ENCODE measurements around the gene SIK1. TPM values are rescaled to one million over a fixed set of nuclear protein-coding genes. Genes with fewer than 3 reads are reported as not detected.

SIK1 gene
- total and polyA plus RNA-seq, 2 donors (not counting 3 experiments of a cell fraction or from before 2014, with no cell fraction given) = 0.59 to 3.3 TPM

DNA sequence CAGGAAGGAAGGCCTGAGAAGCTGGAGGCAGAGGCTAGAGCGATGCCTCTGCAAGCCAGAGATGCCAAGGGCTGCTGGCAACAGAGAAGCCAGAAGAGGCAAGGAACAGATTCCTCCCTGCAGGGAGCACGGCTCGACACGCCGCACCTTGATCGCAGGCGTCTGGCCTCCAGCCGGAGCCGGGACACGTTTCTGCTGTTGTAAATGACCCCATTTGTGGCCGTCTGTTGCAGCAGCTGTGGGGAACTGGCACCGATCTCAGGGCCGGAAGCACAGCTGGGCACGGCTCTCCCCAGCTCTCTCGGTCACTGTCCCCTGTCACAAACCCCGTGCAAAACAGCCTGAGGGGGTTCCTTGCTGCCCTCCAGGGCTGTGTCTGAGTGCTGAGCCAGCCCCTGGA lies 59.6 kb downstream of the SIK1 start:
- Histone ChIP-seq H2AFZ (ENCODE audit: low read depth, low read length) (no peak overlapping the region), H3K36me3 (ENCODE audit: control insufficient read depth in 2 of 2, extremely low read depth in 1 of 2, insufficient read depth in 2 of 2, low read length in 2 of 2) (no peaks in the 10 kb centered on the region), H3K27me3 (ENCODE audit: control insufficient read depth in 2 of 2, insufficient read depth in 2 of 2, low read length in 2 of 2) (peaks cover 0 to 1% of the 10 kb centered on the region in 2 experiments), H3K79me2 (ENCODE audit: control insufficient read depth, insufficient read depth, low read length) (no peaks in the 10 kb centered on the region), H3K4me1 (ENCODE audit: control insufficient read depth, extremely low read depth, insufficient read depth, low read length) (peaks cover 5% of the 10 kb centered on the region), H3K4me2 (ENCODE audit: insufficient read depth, low read length) (no peak overlapping the region), H3K27ac (ENCODE audit: insufficient read depth, low read depth, low read length) (no peak overlapping the region), H4K20me1 (replicated peaks; ENCODE audit: control insufficient read depth, extremely low read depth, insufficient read depth, low read length) (no peaks in the 10 kb centered on the region), H3K9ac (replicated peaks; ENCODE audit: extremely low read depth, insufficient read depth, low read length) (no peak overlapping the region), H3K9me3 (replicated peaks; ENCODE audit: control insufficient read depth, insufficient read depth, low read length) (no peaks in the 10 kb centered on the region), H3K9me1 (replicated peaks; ENCODE audit: control insufficient read depth, extremely low read depth, insufficient read depth, low read length) (no peaks in the 10 kb centered on the region), H3K4me3 (replicated peaks in 1 of 3; ENCODE audit: insufficient read depth in 1 of 3, low read depth in 1 of 3, low read length in 3 of 3) (no peak overlapping the region)
- BruUV-seq (replicated peaks) = no TSS peak
- dilution Hi-C loops (cut with MboI; ENCODE audit: extremely low pct_ligation_motif_present, low sequenced_read_pairs) (no loop called here), intact Hi-C loops (cut with micrococcal nuclease) (no loop called here)
- FAIRE-seq (no peak), DNase-seq (ENCODE audit: low read depth, low spot score) (no peak)
- TF ChIP-seq POLR2A (IDR thresholded peaks at IDR 0.05; ENCODE audit: low read depth, low read length) = no peak
- no peak for TF ChIP-seq EZH2 (IDR thresholded peaks at IDR 0.05; ENCODE audit: borderline replicate concordance, low read depth, low read length, severe bottlenecking)
- TF ChIP-seq FOS (IDR thresholded peaks at IDR 0.05; ENCODE audit: borderline replicate concordance, insufficient read depth, low read length) = no peak
- TF ChIP-seq, protein P1, sequence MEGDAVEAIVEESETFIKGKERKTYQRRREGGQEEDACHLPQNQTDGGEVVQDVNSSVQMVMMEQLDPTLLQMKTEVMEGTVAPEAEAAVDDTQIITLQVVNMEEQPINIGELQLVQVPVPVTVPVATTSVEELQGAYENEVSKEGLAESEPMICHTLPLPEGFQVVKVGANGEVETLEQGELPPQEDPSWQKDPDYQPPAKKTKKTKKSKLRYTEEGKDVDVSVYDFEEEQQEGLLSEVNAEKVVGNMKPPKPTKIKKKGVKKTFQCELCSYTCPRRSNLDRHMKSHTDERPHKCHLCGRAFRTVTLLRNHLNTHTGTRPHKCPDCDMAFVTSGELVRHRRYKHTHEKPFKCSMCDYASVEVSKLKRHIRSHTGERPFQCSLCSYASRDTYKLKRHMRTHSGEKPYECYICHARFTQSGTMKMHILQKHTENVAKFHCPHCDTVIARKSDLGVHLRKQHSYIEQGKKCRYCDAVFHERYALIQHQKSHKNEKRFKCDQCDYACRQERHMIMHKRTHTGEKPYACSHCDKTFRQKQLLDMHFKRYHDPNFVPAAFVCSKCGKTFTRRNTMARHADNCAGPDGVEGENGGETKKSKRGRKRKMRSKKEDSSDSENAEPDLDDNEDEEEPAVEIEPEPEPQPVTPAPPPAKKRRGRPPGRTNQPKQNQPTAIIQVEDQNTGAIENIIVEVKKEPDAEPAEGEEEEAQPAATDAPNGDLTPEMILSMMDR (IDR thresholded peaks at IDR 0.05; ENCODE audit: extremely low read depth in 1 of 2, insufficient read depth in 1 of 2, low read depth in 1 of 2, low read length in 2 of 2) = no peak
- no peak for TF ChIP-seq GATA2 (IDR thresholded peaks at IDR 0.05; ENCODE audit: insufficient read depth, insufficient read length, low read depth, low read length)
- TF ChIP-seq MYC (IDR thresholded peaks at IDR 0.05; ENCODE audit: low read depth, low read length) = no peak
- TF ChIP-seq POLR2AphosphoS5 (IDR thresholded peaks at IDR 0.05; ENCODE audit: insufficient read depth, low read depth, low read length) = no peak
- TF ChIP-seq JUN (IDR thresholded peaks at IDR 0.05; ENCODE audit: borderline replicate concordance, insufficient read depth, insufficient read length, low read depth) = no peak
- TF ChIP-seq, protein P2, sequence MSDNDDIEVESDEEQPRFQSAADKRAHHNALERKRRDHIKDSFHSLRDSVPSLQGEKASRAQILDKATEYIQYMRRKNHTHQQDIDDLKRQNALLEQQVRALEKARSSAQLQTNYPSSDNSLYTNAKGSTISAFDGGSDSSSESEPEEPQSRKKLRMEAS (IDR thresholded peaks at IDR 0.05; ENCODE audit: insufficient read depth, insufficient read length) = no peak
- CTCF ChIA-PET = no interaction called here
- POLR2A ChIA-PET = no interaction called here

All from endothelial cell of umbilical vein (primary cell).